Upper lobe of left lung (tissue), 6 donors: ENCODE measurements around the gene CTDNEP1. TPM values are rescaled to one million over a fixed set of nuclear protein-coding genes. Genes with fewer than 3 reads are reported as not detected.
A peak's percentile ranks its signal among the peaks of the same experiment; 100 is the strongest.

ENCODE experiments used
- ATAC-seq, 2 donors: fragments of 200-7000 bp; cut with Tn5 transposase; one replicate each; pipeline ENCODE4 v1.9.1; 2022; ENCODE audit warnings: mild to moderate bottlenecking in 2 of 2, moderate library complexity in 2 of 2; ENCODE audit not compliant: low FRiP score in 2 of 2
- DNase-seq, 2 donors: peaks; one replicate each; pipeline ENCODE4 v3.0.0-alpha.2; 2019 to 2020
- H3K27ac ChIP-seq, 4 donors: fragments of 200-600 bp; sonication (generic); one replicate each; pipeline ENCODE4 v1.5.1; 2016 to 2019
- H3K27me3 ChIP-seq, 4 donors: fragments of 200-600 bp; sonication (generic); one replicate each; pipeline ENCODE4 v1.5.1; 2017 to 2019
- H3K36me3 ChIP-seq, 4 donors: fragments of 200-600 bp; sonication (generic); one replicate each; pipeline ENCODE4 v1.5.1; 2016 to 2019
- H3K4me1 ChIP-seq, 4 donors: fragments of 200-600 bp; sonication (generic); one replicate each; pipeline ENCODE4 v1.5.1; 2018 to 2019
- H3K4me3 ChIP-seq, 4 donors: fragments of 200-600 bp; sonication (generic); one replicate each; pipeline ENCODE4 v1.5.1; 2017 to 2019; ENCODE audit warnings: mild to moderate bottlenecking in 2 of 4, moderate library complexity in 1 of 4
- H3K9me3 ChIP-seq, 4 donors: fragments of 200-600 bp; sonication (generic); one replicate each; pipeline ENCODE4 v1.5.1; 2018 to 2019
- EP300 ChIP-seq, 4 donors: sonication (generic); formaldehyde crosslinking; IDR thresholded peaks; one replicate each; pipeline ENCODE4 v1.5.1; 2017; ENCODE audit warnings: antibody characterized with exemption in 4 of 4, control low read depth in 2 of 4
- POLR2A ChIP-seq, 4 donors: fragments of 450-650 bp; IDR thresholded peaks; one replicate each; pipeline ENCODE4 v1.5.1; 2016 to 2017; ENCODE audit warnings: antibody characterized with exemption in 4 of 4, mild to moderate bottlenecking in 2 of 4
- POLR2AphosphoS5 ChIP-seq, 2 donors: sonication (generic); formaldehyde crosslinking; IDR thresholded peaks; one replicate each; pipeline ENCODE4 v1.5.1; 2017; ENCODE audit warnings: antibody characterized with exemption in 2 of 2
- WGBS, 2 donors: methylation state at CpG; one replicate each; pipeline ENCODE4 v1.1.5; 2017 to 2018; 5-methylcytosine and 5-hydroxymethylcytosine counted together
- total RNA-seq, 6 donors: library from RNA; depleted of rRNA in 4 of 6; stranded (reverse); fragments of >200 nt in 4 of 6; gene quantifications; one replicate each; pipeline versions ENCODE4 v1.1.0 to v1.2.1, GENCODE V29; 2016 to 2021
- TF ChIP-seq, protein P1 (sequence below), 6 experiments: fragments of 450-650 bp in 4 of 6; fragments of 200-600 bp in 2 of 6; sonication (generic) in 2 of 6; IDR thresholded peaks; one replicate each; pipeline ENCODE4 v1.5.1; 2016 to 2019; ENCODE audit warnings: antibody characterized with exemption in 6 of 6
- donor health status: DM: no; HTN: no; CAD: no; lungs with moderate emphysema.
- donor health status: DM: no; HTN: yes; CAD: no; lungs with severe emphysema.

CTDNEP1 gene
- total RNA-seq, 6 donors from 2014 or later = 62.9 to 139 (median 75.0) TPM

DNA sequence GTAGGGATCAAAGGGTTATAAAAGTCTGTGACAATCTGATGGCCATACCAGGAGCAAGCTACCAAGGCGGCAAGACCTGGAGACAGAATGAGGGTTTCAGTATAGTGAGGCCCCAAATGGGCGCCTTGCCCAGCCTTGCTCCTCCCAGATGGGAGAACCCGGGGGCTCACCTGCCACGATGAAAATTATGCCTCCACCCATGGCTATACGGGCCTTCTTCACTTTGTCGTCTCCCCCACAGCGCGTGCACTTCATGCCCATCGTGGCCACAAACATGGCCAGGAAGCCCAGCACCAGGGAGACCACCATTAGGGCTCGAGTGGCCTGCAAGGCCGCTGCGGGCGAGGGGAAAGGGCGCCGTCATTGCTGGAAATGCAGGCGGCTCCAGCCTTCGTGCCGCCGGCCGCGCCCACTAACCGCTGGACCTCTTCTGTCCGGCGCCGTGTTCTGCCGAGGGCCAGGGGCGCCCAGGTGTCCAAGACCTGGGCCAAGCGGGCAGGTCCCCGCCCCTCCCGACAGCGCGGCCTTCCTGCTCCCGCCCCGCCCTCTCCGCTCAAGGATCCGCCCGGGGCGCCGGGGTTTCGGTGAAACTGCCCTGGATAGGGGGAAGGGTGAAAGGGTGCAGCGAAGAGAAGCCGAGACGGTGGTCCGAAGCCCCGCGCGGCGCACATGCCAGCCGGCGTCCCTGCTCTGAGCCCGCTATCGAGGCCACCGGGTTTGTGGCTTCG is 9.3 kb upstream of the CTDNEP1 start:
- WGBS, 2 donors = 13 to 38% methylated on average over 8 to 32 of the region's 54 CpGs
- peak; percentile 76 to 78 for ATAC-seq
- peaks cover 0 to 19% (median 6%) of the 10 kb centered on the region in 4 donors for H3K27me3 ChIP-seq
- H3K4me3 ChIP-seq = peak overlapping the region; percentile 16 to 73 (median 56)
- peaks cover 24 to 62% (median 40%) of the 10 kb centered on the region in 4 donors for H3K4me1 ChIP-seq
- no peaks in the 10 kb centered on the region for H3K9me3 ChIP-seq
- TF ChIP-seq EP300 (IDR thresholded peaks at IDR 0.05) (no peak), POLR2A (IDR thresholded peaks at IDR 0.05) (peak in 1 of 4 donors; percentile 63), POLR2AphosphoS5 (IDR thresholded peaks at IDR 0.05) (peak; percentile 45 to 57)
- TF ChIP-seq, protein P1, sequence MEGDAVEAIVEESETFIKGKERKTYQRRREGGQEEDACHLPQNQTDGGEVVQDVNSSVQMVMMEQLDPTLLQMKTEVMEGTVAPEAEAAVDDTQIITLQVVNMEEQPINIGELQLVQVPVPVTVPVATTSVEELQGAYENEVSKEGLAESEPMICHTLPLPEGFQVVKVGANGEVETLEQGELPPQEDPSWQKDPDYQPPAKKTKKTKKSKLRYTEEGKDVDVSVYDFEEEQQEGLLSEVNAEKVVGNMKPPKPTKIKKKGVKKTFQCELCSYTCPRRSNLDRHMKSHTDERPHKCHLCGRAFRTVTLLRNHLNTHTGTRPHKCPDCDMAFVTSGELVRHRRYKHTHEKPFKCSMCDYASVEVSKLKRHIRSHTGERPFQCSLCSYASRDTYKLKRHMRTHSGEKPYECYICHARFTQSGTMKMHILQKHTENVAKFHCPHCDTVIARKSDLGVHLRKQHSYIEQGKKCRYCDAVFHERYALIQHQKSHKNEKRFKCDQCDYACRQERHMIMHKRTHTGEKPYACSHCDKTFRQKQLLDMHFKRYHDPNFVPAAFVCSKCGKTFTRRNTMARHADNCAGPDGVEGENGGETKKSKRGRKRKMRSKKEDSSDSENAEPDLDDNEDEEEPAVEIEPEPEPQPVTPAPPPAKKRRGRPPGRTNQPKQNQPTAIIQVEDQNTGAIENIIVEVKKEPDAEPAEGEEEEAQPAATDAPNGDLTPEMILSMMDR (IDR thresholded peaks at IDR 0.05) = no peak
- H3K27ac ChIP-seq = peak overlapping the region; percentile 82 to 89 (median 86)
- DNase-seq = peak; percentile 90 to 93
- H3K36me3 ChIP-seq = peaks cover 6 to 41% (median 26%) of the 10 kb centered on the region in 4 donors

DNA sequence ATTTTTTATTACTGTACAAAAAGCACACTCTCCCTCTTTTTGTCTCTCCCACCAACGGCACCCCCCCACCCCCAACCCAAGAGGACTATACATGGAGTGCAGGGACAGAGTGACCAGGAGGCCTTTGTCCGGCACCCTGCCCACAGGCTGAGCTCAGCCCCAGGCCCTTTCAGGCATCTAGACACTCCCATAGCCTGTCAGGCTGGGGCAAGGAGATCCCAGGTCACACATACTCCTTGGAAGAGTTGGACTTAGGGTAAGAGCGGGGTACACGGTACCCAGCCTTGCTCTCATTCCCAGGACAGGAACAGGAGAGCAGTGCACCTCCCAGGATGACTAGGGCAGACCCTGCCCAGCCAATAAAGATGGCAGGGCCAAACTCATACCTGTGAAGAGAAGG is 8.6 kb upstream of the CTDNEP1 start:
- Histone ChIP-seq H3K4me3 (peak overlapping the region in 3 of 4 donors; percentile 55 to 73 (median 56)), H3K36me3 (peaks cover 6 to 47% (median 31%) of the 10 kb centered on the region in 4 donors), H3K4me1 (peaks cover 24 to 62% (median 40%) of the 10 kb centered on the region in 4 donors), H3K27ac (peak overlapping the region; percentile 82 to 89 (median 86)), H3K27me3 (peaks cover 0 to 19% (median 6%) of the 10 kb centered on the region in 4 donors), H3K9me3 (no peaks in the 10 kb centered on the region)
- TF ChIP-seq EP300 (IDR thresholded peaks at IDR 0.05) (no peak), POLR2A (IDR thresholded peaks at IDR 0.05) (no peak), POLR2AphosphoS5 (IDR thresholded peaks at IDR 0.05) (no peak)
- TF ChIP-seq, protein P1 (IDR thresholded peaks at IDR 0.05) = no peak
- no peak for DNase-seq
- WGBS, 2 donors = 80 to 81% methylated on average over 4 of the region's 4 CpGs
- ATAC-seq = no peak

- Histone ChIP-seq H3K36me3 (peaks cover 6 to 54% (median 37%) of the 10 kb centered on the region in 4 donors), H3K4me1 (peaks cover 24 to 61% (median 40%) of the 10 kb centered on the region in 4 donors), H3K27ac (peak overlapping the region in 2 of 4 donors; percentile 83 to 89), H3K4me3 (peak overlapping the region in 1 of 4 donors; percentile 56), H3K9me3 (no peaks in the 10 kb centered on the region), H3K27me3 (peaks cover 0 to 19% (median 6%) of the 10 kb centered on the region in 4 donors)
- 91 to 97% methylated on average over 6 of the region's 6 CpGs for WGBS, 2 donors
- DNase-seq = no peak
- ATAC-seq = no peak
- TF ChIP-seq POLR2A (IDR thresholded peaks at IDR 0.05) = no peak
- TF ChIP-seq, protein P1 (IDR thresholded peaks at IDR 0.05) = no peak
- no peak for TF ChIP-seq EP300 (IDR thresholded peaks at IDR 0.05)
- TF ChIP-seq POLR2AphosphoS5 (IDR thresholded peaks at IDR 0.05) = no peak
Measured at GRCh38 chr17:7259555-7259889, 8.0 kb upstream of the CTDNEP1 start.

DNA sequence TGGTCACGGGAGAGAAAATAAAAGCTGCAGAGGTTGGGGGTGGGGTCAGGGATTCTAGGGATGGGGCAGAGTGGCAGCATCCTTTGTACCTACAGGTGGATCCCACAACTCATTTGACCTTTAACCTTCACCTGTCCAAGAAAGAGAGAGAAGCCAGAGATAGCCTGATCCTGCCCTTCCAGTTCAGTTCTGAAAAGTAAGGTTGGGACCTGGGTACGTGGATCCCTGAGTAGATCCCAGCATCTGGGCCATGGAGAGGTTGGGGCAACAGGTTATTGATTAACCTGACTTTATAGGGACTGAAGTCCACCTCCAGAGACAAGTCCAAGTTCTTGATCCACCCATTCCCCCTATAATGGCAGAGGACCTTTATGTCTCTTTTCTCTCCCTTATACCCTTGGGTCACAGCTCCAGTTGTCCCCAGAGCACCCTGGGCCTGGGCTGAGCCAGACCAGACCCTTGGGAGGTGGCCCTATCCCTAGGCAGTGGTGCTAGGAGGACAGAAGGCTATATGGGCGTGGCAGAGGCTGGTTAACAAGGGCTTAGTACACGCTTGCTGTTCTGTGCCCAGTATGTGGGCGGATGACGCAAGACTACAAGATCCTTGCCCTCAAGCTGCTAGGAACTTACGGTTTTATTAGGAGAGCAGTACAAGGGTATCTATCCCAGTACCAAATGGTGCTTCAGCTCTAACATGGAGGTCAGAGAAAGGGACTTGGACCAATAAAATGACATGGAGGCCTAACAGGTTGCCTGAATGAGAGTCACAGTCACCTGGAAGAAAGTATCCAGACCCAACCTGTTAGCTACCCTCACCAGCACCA is 7.4 kb upstream of the CTDNEP1 start:
- no peaks in the 10 kb centered on the region for H3K9me3 ChIP-seq
- 64 to 72% methylated on average over 7 of the region's 7 CpGs for WGBS, 2 donors
- H3K36me3 ChIP-seq = peaks cover 11 to 59% (median 40%) of the 10 kb centered on the region in 4 donors
- H3K4me3 ChIP-seq = no peak overlapping the region
- H3K27ac ChIP-seq = peak overlapping the region in 2 of 4 donors; percentile 83 to 89
- peaks cover 24 to 56% (median 40%) of the 10 kb centered on the region in 4 donors for H3K4me1 ChIP-seq
- DNase-seq = peak in 1 of 2 donors; percentile 92
- TF ChIP-seq POLR2AphosphoS5 (IDR thresholded peaks at IDR 0.05) (peak; percentile 23 to 29), POLR2A (IDR thresholded peaks at IDR 0.05) (no peak)
- peak; percentile 19 to 43 for ATAC-seq
- H3K27me3 ChIP-seq = peaks cover 0 to 19% (median 6%) of the 10 kb centered on the region in 4 donors
